Measurements from ENCODE around the gene FNDC10. TPM values are rescaled to one million over a fixed set of nuclear protein-coding genes. Genes with fewer than 3 reads are reported as not detected.

Gene FNDC10
- total RNA-seq, 1 donor from 2014 or later, result 0.99 TPM

DNA sequence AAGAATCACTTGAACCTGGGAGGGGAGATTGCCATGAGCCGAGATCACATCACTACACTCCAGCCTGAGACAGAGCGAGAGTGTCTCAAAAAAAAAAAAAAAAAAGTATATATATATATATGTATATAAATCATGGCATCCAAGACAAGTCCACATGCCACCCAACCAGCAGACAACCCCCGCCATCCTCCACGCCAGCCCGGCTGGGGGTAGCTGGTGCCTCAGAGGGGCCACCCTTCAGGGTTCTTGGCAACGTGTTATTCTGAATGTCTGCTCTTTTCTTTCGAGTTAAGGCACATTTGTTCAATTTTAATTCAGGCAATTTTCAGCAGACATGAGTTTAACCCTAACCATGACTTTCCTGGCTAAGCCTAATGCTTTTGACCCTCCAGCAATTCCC, 49.8 kb downstream of the FNDC10 start:
- no peak for DNase-seq (ENCODE audit: low read depth in 2 of 2)

DNA sequence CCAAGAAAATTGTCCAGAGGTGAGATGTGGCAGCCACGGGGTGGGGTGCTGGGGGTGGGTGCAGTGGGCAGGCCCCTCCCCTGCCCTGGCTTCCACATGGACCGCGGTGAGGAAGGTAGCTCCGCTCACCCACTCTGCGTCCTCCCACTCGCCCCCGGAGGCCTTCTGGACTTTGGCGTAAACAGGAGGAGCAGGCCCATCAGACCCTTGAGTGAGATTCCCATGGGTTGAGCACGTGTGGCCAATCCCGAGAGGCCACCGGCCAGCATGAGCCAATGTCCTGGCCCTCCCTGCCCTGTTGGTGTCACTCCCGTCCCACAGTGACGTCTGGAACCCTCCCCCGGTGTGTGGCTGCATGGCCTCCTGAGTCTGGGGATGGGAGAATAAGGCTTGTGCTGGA, 51.3 kb downstream of the FNDC10 start:
- no peak for DNase-seq (ENCODE audit: low read depth in 2 of 2)

Other genes starting within 250 kb of the FNDC10 start
- gene MXRA8, start 241.6 kb downstream of the FNDC10 start, total RNA-seq, result 0.20 and 0.44 TPM in 2 replicates
- 83.2 and 87.7 TPM in 2 replicates for gene AURKAIP1, start 224.9 kb downstream of the FNDC10 start, total RNA-seq
- 36.0 and 57.9 TPM in 2 replicates for gene CCNL2, start 200.8 kb downstream of the FNDC10 start, total RNA-seq
- gene MRPL20, start 192.8 kb downstream of the FNDC10 start, total RNA-seq, result 79.8 and 90.2 TPM in 2 replicates
- under 0.01 and 0.22 TPM in 2 replicates for gene ANKRD65, start 178.9 kb downstream of the FNDC10 start, total RNA-seq
- 2.2 and 5.0 TPM in 2 replicates for gene VWA1, start 164.4 kb downstream of the FNDC10 start, total RNA-seq
- under 0.01 TPM in 2 replicates for gene ATAD3C, start 150.4 kb downstream of the FNDC10 start, total RNA-seq
- 13.5 and 19.4 TPM in 2 replicates for gene ATAD3B, start 128.4 kb downstream of the FNDC10 start, total RNA-seq
- 17.1 and 22.2 TPM in 2 replicates for gene ATAD3A, start 88.0 kb downstream of the FNDC10 start, total RNA-seq
- gene TMEM240, start 59.5 kb downstream of the FNDC10 start, total RNA-seq, result 1.1 and 1.4 TPM in 2 replicates
- 49.3 and 50.8 TPM in 2 replicates for gene SSU72, start 25.3 kb downstream of the FNDC10 start, total RNA-seq
- 20.5 and 51.6 TPM in 2 replicates for gene MIB2, start 15.4 kb upstream of the FNDC10 start, total RNA-seq
- gene MMP23B, start 32.0 kb upstream of the FNDC10 start, total RNA-seq, result 0.44 and 1.2 TPM in 2 replicates
- 4.6 and 5.8 TPM in 2 replicates for gene CDK11B, start 58.9 kb upstream of the FNDC10 start, total RNA-seq
- gene SLC35E2B, start 92.7 kb upstream of the FNDC10 start, total RNA-seq, result 15.5 and 21.6 TPM in 2 replicates
- gene CDK11A, start 124.2 kb upstream of the FNDC10 start, total RNA-seq, result 4.4 and 10.5 TPM in 2 replicates
- gene NADK, start 178.3 kb upstream of the FNDC10 start, total RNA-seq, result 25.3 and 34.7 TPM in 2 replicates

All from lung microvascular endothelial cell (primary cell).